K562 (cell line): ENCODE results near the gene SKIC8. TPM values are rescaled to one million over a fixed set of nuclear protein-coding genes. Genes with fewer than 3 reads are reported as not detected.

ENCODE experiments used
- ATAC-seq: fragments of 200-7000 bp; cut with Tn5 transposase; 3 replicates; pipeline ENCODE4 v1.9.1; 2020; ENCODE audit warnings: moderate library complexity
- BruUV-seq: library from RNA; stranded (reverse); fragments of 400-500 nt; replicated peaks from 2 replicates; lab custom pipeline; 2021; lab: Mats Ljungman, UMichigan
- CTCF ChIA-PET: fragments of 300-600 bp; formaldehyde crosslinking; extraction: SDS; loops from one replicate; lab custom pipeline; 2021; ENCODE audit warnings: low intra/inter-chr PET ratio; lab: Yijun Ruan, JAX
- POLR2A ChIA-PET: fragments of 300-600, 350-650 bp; sonication (Branson Sonifier 250); formaldehyde crosslinking; extraction: SDS; loops from one replicate; lab custom pipeline; 2021; ENCODE audit warnings: antibody characterized with exemption, inconsistent platforms; lab: Yijun Ruan, JAX
- DNase-seq, 4 experiments: peaks; one replicate each; pipeline versions ENCODE4 v3.0.0 to v3.0.0-alpha.2; 2011 to 2018; ENCODE audit warnings: low spot score in 3 of 4, mixed read lengths in 3 of 4; ENCODE audit errors: extremely low read depth in 1 of 4
- FAIRE-seq: peaks from 2 replicates; lab custom pipeline; 2011; peaks lifted over from hg19 to GRCh38; lab: Jason Lieb, UNC
- H2AFZ ChIP-seq: 2 replicates; pipeline ENCODE4 v1.6.0; 2011; ENCODE audit warnings: low read depth, low read length, control low read depth, inconsistent platforms
- H3K27ac ChIP-seq: fragments of 200-600 bp; 3 replicates; pipeline ENCODE4 v1.8.0; 2011; ENCODE audit warnings: low read depth, mild to moderate bottlenecking, control low read depth, inconsistent platforms, low read length, moderate library complexity, mixed read lengths; ENCODE audit errors: extremely low read depth
- H3K27me3 ChIP-seq, 2 experiments: fragments of 300-600 bp in 1 of 2; 2 replicates in 1 of 2; 3 replicates in 1 of 2; pipeline versions ENCODE4 v1.6.0 to v1.8.0; 2011; ENCODE audit warnings: inconsistent platforms in 2 of 2, low read length in 2 of 2, mild to moderate bottlenecking in 1 of 2, mixed read lengths in 1 of 2, moderate library complexity in 1 of 2; ENCODE audit not compliant: control insufficient read depth in 2 of 2, insufficient read depth in 2 of 2
- H3K36me3 ChIP-seq: fragments of 300-600 bp; 3 replicates; pipeline ENCODE4 v1.8.0; 2011; ENCODE audit warnings: mild to moderate bottlenecking, low read length, inconsistent platforms; ENCODE audit not compliant: control insufficient read depth, insufficient read depth
- H3K4me1 ChIP-seq, 2 experiments: fragments of 200-600 bp in 1 of 2; replicated peaks in 1 of 2; 2 replicates in 1 of 2; 3 replicates in 1 of 2; pipeline versions ENCODE4 v1.5.1 to v1.8.0; 2011; ENCODE audit warnings: inconsistent platforms in 2 of 2, low read length in 2 of 2, mild to moderate bottlenecking in 1 of 2, mixed read lengths in 1 of 2, moderate library complexity in 1 of 2; ENCODE audit not compliant: control insufficient read depth in 2 of 2, insufficient read depth in 2 of 2
- H3K4me2 ChIP-seq: 2 replicates; pipeline ENCODE4 v1.6.1; 2011; ENCODE audit warnings: low read length, control low read depth, inconsistent platforms, mixed read lengths; ENCODE audit not compliant: insufficient read depth
- H3K4me3 ChIP-seq: fragments of 200-600 bp; sonication (generic), shearing (Covaris generic); 2 replicates; pipeline ENCODE4 v1.5.1; 2016; ENCODE audit warnings: control low read depth, inconsistent platforms
- H3K79me2 ChIP-seq: fragments of 200-600 bp; 3 replicates; pipeline ENCODE4 v1.8.0; 2011; ENCODE audit warnings: low read length, inconsistent platforms; ENCODE audit not compliant: control insufficient read depth, insufficient read depth
- H3K9ac ChIP-seq, 2 experiments: 2 replicates each; pipeline versions ENCODE4 v1.6.0 to v1.6.1; 2011; ENCODE audit warnings: low read depth in 2 of 2, low read length in 2 of 2, control low read depth in 1 of 2, inconsistent platforms in 1 of 2, mild to moderate bottlenecking in 1 of 2, mixed read lengths in 1 of 2; ENCODE audit not compliant: insufficient read depth in 1 of 2
- H3K9me1 ChIP-seq: one replicate; pipeline ENCODE4 v1.6.0; 2011; ENCODE audit warnings: inconsistent platforms, mild to moderate bottlenecking, low read length, moderate library complexity; ENCODE audit not compliant: control insufficient read depth, insufficient read depth
- H3K9me3 ChIP-seq: replicated peaks from 2 replicates; pipeline ENCODE4 v1.5.1; 2011; ENCODE audit warnings: low read depth, low read length, inconsistent platforms; ENCODE audit not compliant: control insufficient read depth, insufficient read depth
- H4K20me1 ChIP-seq: replicated peaks from 2 replicates; pipeline ENCODE4 v1.6.1; 2011; ENCODE audit warnings: low read length, inconsistent platforms, mixed read lengths; ENCODE audit not compliant: control insufficient read depth, insufficient read depth
- CBX2 ChIP-seq: fragments of 200-600 bp; sonication (generic); IDR thresholded peaks from one replicate; pipeline ENCODE4 v1.6.1; 2012; ENCODE audit warnings: mild to moderate bottlenecking, low read length, inconsistent platforms; ENCODE audit not compliant: insufficient read depth, poor library complexity, severe bottlenecking
- CCAR2 ChIP-seq: fragments of 200-400 bp; formaldehyde crosslinking; IDR thresholded peaks from 2 replicates; pipeline ENCODE4 v1.6.1; 2017; ENCODE audit warnings: mild to moderate bottlenecking, low read depth, low read length
- HIVEP1 ChIP-seq: fragments of 250-450 bp; sonication (Bioruptor Pico); IDR thresholded peaks from 2 replicates; pipeline ENCODE4 v1.4.0; 2020; ENCODE audit warnings: mild to moderate bottlenecking
- L3MBTL2 ChIP-seq: fragments of 450-650 bp; IDR thresholded peaks from 2 replicates; pipeline ENCODE4 v1.6.1; 2016; ENCODE audit warnings: mild to moderate bottlenecking, moderate library complexity
- MTF1 ChIP-seq: fragments of 250-450 bp; sonication (Bioruptor Pico); IDR thresholded peaks from 2 replicates; pipeline ENCODE4 v1.9.0; 2021; ENCODE audit warnings: moderate library complexity, mild to moderate bottlenecking, inconsistent platforms, borderline replicate concordance
- SIRT6 ChIP-seq: IDR thresholded peaks from one replicate; pipeline ENCODE4 v1.6.1; 2012; ENCODE audit warnings: low read depth, mild to moderate bottlenecking, control low read depth, inconsistent platforms, low read length, moderate library complexity
- SMAD3 ChIP-seq: fragments of 450-650 bp; formaldehyde crosslinking; conservative IDR thresholded peaks from 2 replicates; pipeline ENCODE4 v1.4.0; 2020; ENCODE audit warnings: mild to moderate bottlenecking
- SMARCB1 ChIP-seq: IDR thresholded peaks from 2 replicates; pipeline ENCODE4 v1.6.1; 2011; ENCODE audit warnings: improper control_type of control experiment, low read depth; ENCODE audit not compliant: insufficient read length
- TRIM28 ChIP-seq: fragments of 450-650 bp; IDR thresholded peaks from 2 replicates; pipeline ENCODE4 v1.6.1; 2017
- ZBTB26 ChIP-seq: fragments of 450-650 bp; formaldehyde crosslinking; IDR thresholded peaks from 2 replicates; pipeline ENCODE4 v1.4.0; 2022; ENCODE audit warnings: missing genetic modification characterization
- ZNF347 ChIP-seq: fragments of 450-650 bp; formaldehyde crosslinking; IDR thresholded peaks from 2 replicates; pipeline ENCODE4 v1.4.0; 2020; ENCODE audit warnings: low read depth, mild to moderate bottlenecking, moderate library complexity
- ZSCAN29 ChIP-seq: fragments of 450-650 bp; IDR thresholded peaks from 2 replicates; pipeline ENCODE4 v1.6.1; 2017
- WGBS: fragments of 100-300 bp; shearing (Covaris generic); methylation state at CpG from one replicate; pipeline ENCODE4 v1.1.6; 2016; ENCODE audit warnings: low coverage, mixed read lengths; ENCODE audit not compliant: insufficient coverage; ENCODE audit errors: missing lambda C conversion rate; 5-methylcytosine and 5-hydroxymethylcytosine counted together
- in situ Hi-C: fragments of 300-500 bp; cut with MboI; formaldehyde crosslinking; loops from 4 replicates; pipeline ENCODE4 v1.15.0; 2018; ENCODE audit warnings: inconsistent platforms, mixed read lengths
- intact Hi-C: fragments of 100-400 bp; cut with micrococcal nuclease; formaldehyde crosslinking; loops from 2 replicates; pipeline ENCODE4 v1.14.2; 2022
- polyA plus RNA-seq, 8 experiments: library from polyadenylated mRNA; depleted of rRNA in 4 of 8; stranded (reverse) in 5 of 8; unstranded in 3 of 8; fragments of >200 nt; fragmentation: Nextera tagmentation in 2 of 8; fragmentation: Illumina TruSeq in 1 of 8; extraction: Ambion mirVana in 2 of 8; extraction: Trizol in 1 of 8; gene quantifications; 2 replicates each; pipeline versions ENCODE4 v1.2.1 to v1.2.3, GENCODE V29; 2011 to 2014; ENCODE audit warnings: inconsistent platforms in 1 of 8, missing spikeins in 1 of 8
- total RNA-seq, 7 experiments: library from RNA; depleted of rRNA in 6 of 7; stranded (reverse); fragments of >200 nt in 6 of 7; fragmentation: Illumina TruSeq in 2 of 7; extraction: Trizol in 2 of 7; gene quantifications; 2 replicates each; pipeline versions ENCODE4 v1.2.1 to v1.2.3, GENCODE V29; 2011 to 2021; ENCODE audit warnings: low replicate concordance in 1 of 7

SKIC8 gene
- total and polyA plus RNA-seq, 9 of the 15 experiments (the other 6 are each of a cell fraction or from before 2014, with no cell fraction given), result 79.5 to 389 (median 146) TPM

- Histone ChIP-seq H3K9me1 (no peaks in the 10 kb centered on the region), H3K79me2 (no peaks in the 10 kb centered on the region)
- TF ChIP-seq ZSCAN29, result no peak
- no peak for TF ChIP-seq L3MBTL2
- no peak for TF ChIP-seq CBX2
- no peak for TF ChIP-seq SIRT6
- TF ChIP-seq ZNF347, result no peak
- no peak for TF ChIP-seq HIVEP1 (CRISPR knock-in tag)
- TF ChIP-seq CCAR2, result no peak
- no peak for TF ChIP-seq TRIM28
- TF ChIP-seq MTF1 (CRISPR knock-in tag), result no peak
- no peak for TF ChIP-seq ZBTB26 (CRISPR knock-in tag)
- TF ChIP-seq SMAD3 (CRISPR knock-in tag), result no peak
- TF ChIP-seq SMARCB1, result no peak
- TF ChIP-seq, all 486 proteins: peak for 0
- in situ Hi-C loops (no loop called here), intact Hi-C loops (no loop called here)
- no peak overlapping the region for H2AFZ ChIP-seq
- ChIA-PET CTCF (no interaction called here), POLR2A (interaction anchor here (1.0 kb wide), 1 partner anchor 9 kb away, joined by 3 read pairs; no protein-coding TSS in a partner anchor)
- no peak overlapping the region for H3K4me2 ChIP-seq
- H3K27ac ChIP-seq, result no peak overlapping the region
- peaks cover 0 to 13% of the 10 kb centered on the region in 2 experiments; a peak in 2 of 5 replicates for H3K4me1 ChIP-seq
- H3K4me3 ChIP-seq, result no peak overlapping the region
- H3K9ac ChIP-seq, result no peak overlapping the region
- FAIRE-seq (no peak), DNase-seq (no peak), ATAC-seq (no peak)
- BruUV-seq, result no TSS peak
- H3K36me3 ChIP-seq, result no peaks in the 10 kb centered on the region
- peaks cover 60 to 72% of the 10 kb centered on the region in 2 experiments for H3K27me3 ChIP-seq
- 0% methylated on average over 5 of the region's 5 CpGs for WGBS
- H3K9me3 ChIP-seq, result no peaks in the 10 kb centered on the region
- H4K20me1 ChIP-seq, result no peaks in the 10 kb centered on the region; the same call in 1 of the 2 replicates
Measured at GRCh38 chr15:78342021-78342420, 42.6 kb upstream of the SKIC8 start.
